H1 (cell line): Measurements from ENCODE around the gene CYP2F1. TPM values are rescaled to one million over a fixed set of nuclear protein-coding genes. Genes with fewer than 3 reads are reported as not detected.

Source experiments
- CTCF ChIA-PET: fragments of 300-600 bp; sonication (Branson Sonifier 250); formaldehyde crosslinking; loops from one replicate; lab custom pipeline; 2021; ENCODE audit not compliant: partially characterized antibody; lab: Charles Lee
- POLR2A ChIA-PET: fragments of 300-600 bp; sonication (Branson Sonifier 250); formaldehyde crosslinking; loops from one replicate; lab custom pipeline; 2021; ENCODE audit warnings: inconsistent platforms; ENCODE audit not compliant: partially characterized antibody; lab: Charles Lee
- DNase-seq, 2 experiments: peaks; one replicate each; pipeline versions ENCODE4 v3.0.0 to v3.0.0-alpha.2; 2010 to 2022; ENCODE audit warnings: low spot score in 2 of 2, low read depth in 1 of 2, mixed read lengths in 1 of 2
- FAIRE-seq: peaks from 2 replicates; lab custom pipeline; 2011; peaks lifted over from hg19 to GRCh38; lab: Jason Lieb, UNC
- H2AFZ ChIP-seq: 2 replicates; pipeline ENCODE4 v1.8.1; 2012; ENCODE audit warnings: low read length, inconsistent platforms
- H2AK5ac ChIP-seq: 2 replicates; pipeline ENCODE4 v1.6.1; 2013; ENCODE audit warnings: low read depth, low read length
- H2BK120ac ChIP-seq: replicated peaks from 2 replicates; pipeline ENCODE3; 2013; ENCODE audit warnings: low read depth, low read length, inconsistent platforms
- H2BK12ac ChIP-seq: 2 replicates; pipeline ENCODE4 v1.6.1; 2013; ENCODE audit warnings: low read depth, low read length
- H2BK15ac ChIP-seq: 2 replicates; pipeline ENCODE4 v1.6.1; 2013; ENCODE audit warnings: low read length
- H2BK20ac ChIP-seq: 2 replicates; pipeline ENCODE4 v1.6.1; 2013; ENCODE audit warnings: low read length
- H2BK5ac ChIP-seq: 2 replicates; pipeline ENCODE4 v1.6.1; 2013; ENCODE audit warnings: low read depth, low read length
- H3K14ac ChIP-seq: 2 replicates; pipeline ENCODE4 v1.6.1; 2013; ENCODE audit warnings: inconsistent platforms; ENCODE audit not compliant: insufficient read length
- H3K18ac ChIP-seq: 2 replicates; pipeline ENCODE4 v1.6.1; 2013; ENCODE audit warnings: low read length; ENCODE audit errors: extremely low read depth
- H3K23ac ChIP-seq: 2 replicates; pipeline ENCODE4 v1.6.1; 2013; ENCODE audit warnings: inconsistent platforms; ENCODE audit not compliant: insufficient read length
- H3K23me2 ChIP-seq: 2 replicates; pipeline ENCODE4 v1.6.1; 2013; ENCODE audit warnings: low read depth, low read length
- H3K27ac ChIP-seq: 2 replicates; pipeline ENCODE4 v1.6.1; 2011; ENCODE audit warnings: low read depth, low read length, inconsistent platforms
- H3K27me3 ChIP-seq, 4 experiments: replicated peaks in 1 of 4; 1 replicate in 1 of 4; 2 replicates in 3 of 4; pipeline versions ENCODE4 v1.6.1 to v1.8.1; 2011 to 2013; ENCODE audit warnings: low read length in 3 of 4, mild to moderate bottlenecking in 3 of 4, inconsistent platforms in 2 of 4, mixed read lengths in 2 of 4, moderate library complexity in 1 of 4; ENCODE audit not compliant: control insufficient read depth in 3 of 4, insufficient read depth in 3 of 4; ENCODE audit errors: extremely low read depth in 1 of 4
- H3K36me3 ChIP-seq, 4 experiments: 2 replicates each; pipeline versions ENCODE4 v1.6.1 to v1.8.1; 2011 to 2013; ENCODE audit warnings: mild to moderate bottlenecking in 4 of 4, low read length in 3 of 4, moderate library complexity in 2 of 4, control low read depth in 1 of 4, inconsistent platforms in 1 of 4; ENCODE audit not compliant: insufficient read depth in 4 of 4, control insufficient read depth in 2 of 4
- H3K4ac ChIP-seq: replicated peaks from 2 replicates; pipeline ENCODE3; 2013; ENCODE audit warnings: low read length, low read depth, mixed read lengths, inconsistent platforms; ENCODE audit not compliant: insufficient read length
- H3K4me1 ChIP-seq, 4 experiments: replicated peaks in 1 of 4; 1 replicate in 1 of 4; 2 replicates in 3 of 4; pipeline versions ENCODE4 v1.6.1 to v1.8.1; 2011 to 2013; ENCODE audit warnings: low read length in 3 of 4, inconsistent platforms in 2 of 4, mixed read lengths in 1 of 4; ENCODE audit not compliant: insufficient read depth in 4 of 4, control insufficient read depth in 3 of 4
- H3K4me2 ChIP-seq, 2 experiments: 2 replicates each; pipeline versions ENCODE4 v1.6.1 to v1.8.1; 2011 to 2013; ENCODE audit warnings: low read depth in 2 of 2, low read length in 2 of 2, control low read depth in 1 of 2, inconsistent platforms in 1 of 2, mild to moderate bottlenecking in 1 of 2; ENCODE audit not compliant: insufficient read depth in 1 of 2
- H3K4me3 ChIP-seq, 4 experiments: fragments of 200-600, 300-600 bp in 1 of 4; sonication (generic), shearing (Covaris generic), sonication (Bioruptor Twin) in 1 of 4; 2 replicates each; pipeline versions ENCODE4 v1.5.1 to v1.8.1; 2011 to 2016; ENCODE audit warnings: low read length in 4 of 4, low read depth in 3 of 4, control low read depth in 2 of 4, inconsistent platforms in 2 of 4, mild to moderate bottlenecking in 2 of 4, mixed read lengths in 1 of 4, moderate library complexity in 1 of 4; ENCODE audit not compliant: insufficient read depth in 2 of 4; ENCODE audit errors: extremely low read depth in 1 of 4
- H3K56ac ChIP-seq: replicated peaks from 2 replicates; pipeline ENCODE3; 2013; ENCODE audit warnings: low read depth, mild to moderate bottlenecking, mixed read lengths, low read length, inconsistent platforms; ENCODE audit not compliant: insufficient read length
- H3K79me1 ChIP-seq: 2 replicates; pipeline ENCODE4 v1.6.1; 2013; ENCODE audit warnings: low read depth, low read length, control low read depth
- H3K79me2 ChIP-seq, 2 experiments: 2 replicates each; pipeline versions ENCODE4 v1.6.1 to v1.8.1; 2012 to 2013; ENCODE audit warnings: low read length in 2 of 2, mild to moderate bottlenecking in 2 of 2, inconsistent platforms in 1 of 2; ENCODE audit not compliant: insufficient read depth in 2 of 2, control insufficient read depth in 1 of 2
- H3K9ac ChIP-seq, 4 experiments: replicated peaks in 1 of 4; 1 replicate in 1 of 4; 2 replicates in 3 of 4; pipeline versions ENCODE4 v1.6.1 to v1.8.1; 2011 to 2013; ENCODE audit warnings: low read depth in 3 of 4, low read length in 3 of 4, control low read depth in 2 of 4, mild to moderate bottlenecking in 2 of 4, moderate library complexity in 2 of 4, inconsistent platforms in 1 of 4; ENCODE audit errors: extremely low read depth in 1 of 4
- H3K9me3 ChIP-seq, 2 experiments: 2 replicates each; pipeline versions ENCODE4 v1.6.1 to v1.8.1; 2012 to 2013; ENCODE audit warnings: mild to moderate bottlenecking in 2 of 2, moderate library complexity in 2 of 2, control low read depth in 1 of 2, inconsistent platforms in 1 of 2, low read depth in 1 of 2, low read length in 1 of 2, mixed read lengths in 1 of 2; ENCODE audit not compliant: insufficient read depth in 2 of 2
- H4K20me1 ChIP-seq, 2 experiments: replicated peaks in 1 of 2; 2 replicates each; pipeline versions ENCODE3 to v1.8.1; 2011 to 2013; ENCODE audit warnings: inconsistent platforms in 2 of 2, low read length in 2 of 2, mild to moderate bottlenecking in 1 of 2; ENCODE audit not compliant: insufficient read depth in 2 of 2, control insufficient read depth in 1 of 2
- H4K5ac ChIP-seq: 2 replicates; pipeline ENCODE4 v1.6.1; 2013; ENCODE audit warnings: low read length, low read depth, mixed read lengths, inconsistent platforms; ENCODE audit not compliant: insufficient read length
- H4K8ac ChIP-seq: 2 replicates; pipeline ENCODE4 v1.8.0; 2013; ENCODE audit warnings: mild to moderate bottlenecking, moderate library complexity, low read length, inconsistent platforms; ENCODE audit not compliant: insufficient read depth; ENCODE audit errors: extremely low read depth
- H4K91ac ChIP-seq: replicated peaks from 2 replicates; pipeline ENCODE3; 2013; ENCODE audit warnings: low read length, mixed read lengths, inconsistent platforms; ENCODE audit not compliant: insufficient read length
- BACH1 ChIP-seq: IDR thresholded peaks from 2 replicates; pipeline ENCODE4 v1.6.1; 2012; ENCODE audit warnings: low read length, improper control_type of control experiment
- JUN ChIP-seq: IDR thresholded peaks from 2 replicates; pipeline ENCODE4 v1.6.1; 2011; ENCODE audit warnings: low read depth, mild to moderate bottlenecking, improper control_type of control experiment, low read length
- WGBS, 2 experiments: shearing (Covaris generic) in 1 of 2; methylation state at CpG; one replicate each; pipeline versions ENCODE4 v1.1.6 to v1.1.7; 2013 to 2015; ENCODE audit warnings: low lambda C conversion rate in 2 of 2, mixed read lengths in 2 of 2, inconsistent platforms in 1 of 2, low coverage in 1 of 2, missing lambda C conversion rate in 1 of 2; ENCODE audit not compliant: insufficient replicate concordance in 2 of 2, insufficient coverage in 1 of 2, insufficient read length in 1 of 2; ENCODE audit errors: extremely low coverage in 1 of 2, missing lambda C conversion rate in 1 of 2; 5-methylcytosine and 5-hydroxymethylcytosine counted together
- polyA plus RNA-seq, 7 experiments: library from polyadenylated mRNA; depleted of rRNA in 3 of 7; stranded (reverse) in 5 of 7; unstranded in 2 of 7; fragments of >200 nt in 5 of 7; fragments of 200-250 nt in 2 of 7; gene quantifications; 1 replicate in 5 of 7; 2 replicates in 1 of 7; 4 replicates in 1 of 7; pipeline versions ENCODE4 v1.2.1 to v1.2.3, GENCODE V29; 2011 to 2013; ENCODE audit warnings: missing spikeins in 2 of 7, mixed read lengths in 2 of 7
- total RNA-seq: library from RNA; stranded (reverse); fragmentation: NEBNext Ultra II Directional; extraction: Animal tissue kit (Norgen Biotek cat#: 25700); gene quantifications from 2 replicates; pipeline ENCODE4 v1.2.1, GENCODE V29; 2021

The CYP2F1 gene
- total and polyA plus RNA-seq, 2 of the 8 experiments (the other 6 are each of a cell fraction or from before 2014, with no cell fraction given) = 0.17 TPM; not detected in 1

GRCh38 chr19:41083516-41083915 lies 30.7 kb upstream of the CYP2F1 start:
- POLR2A ChIA-PET = no interaction called here
- Histone ChIP-seq H2BK12ac (no peak overlapping the region), H3K9me3 (no peaks in the 10 kb centered on the region), H3K4me3 (no peak overlapping the region), H4K20me1 (no peaks in the 10 kb centered on the region), H2BK120ac (no peak overlapping the region), H4K8ac (no peak overlapping the region), H3K18ac (no peak overlapping the region), H2AK5ac (no peak overlapping the region), H2AFZ (no peak overlapping the region), H3K56ac (no peak overlapping the region), H3K27me3 (peaks cover 0 to 3% (median under 1%) of the 10 kb centered on the region in 4 experiments; a peak in 3 of 7 replicates), H2BK15ac (no peak overlapping the region), H3K36me3 (no peaks in the 10 kb centered on the region), H3K4ac (no peak overlapping the region), H3K4me2 (no peak overlapping the region), H3K79me1 (no peaks in the 10 kb centered on the region), H3K23me2 (no peaks in the 10 kb centered on the region), H4K91ac (no peak overlapping the region), H3K23ac (no peak overlapping the region), H4K5ac (no peak overlapping the region), H3K4me1 (no peaks in the 10 kb centered on the region; a peak in 1 of 7 replicates), H3K9ac (no peak overlapping the region), H2BK20ac (no peak overlapping the region), H3K79me2 (no peaks in the 10 kb centered on the region), H3K27ac (no peak overlapping the region), H2BK5ac (no peak overlapping the region), H3K14ac (no peak overlapping the region)
- CTCF ChIA-PET = interaction anchor here (0.7 to 1.4 kb wide), 3 partner anchors 40 to 238 kb away, joined by 3 read pairs; no protein-coding TSS in a partner anchor
- 84% methylated on average over 2 of the region's 2 CpGs; no CpG with 5 or more reads in 1 of the 2 experiments for WGBS, 2 experiments
- TF ChIP-seq BACH1 (no peak), JUN (no peak)
- DNase-seq (no peak), FAIRE-seq (no peak)
